ENCODE results near the gene LEPROT.
A peak's percentile ranks its signal among the peaks of the same experiment; 100 is the strongest.
"Not testable (repeated sequence)": the region's sequence is repeated elsewhere in the genome, so short reads cannot be mapped to it uniquely, and the experiment has no call there.

LEPROT gene

DNA sequence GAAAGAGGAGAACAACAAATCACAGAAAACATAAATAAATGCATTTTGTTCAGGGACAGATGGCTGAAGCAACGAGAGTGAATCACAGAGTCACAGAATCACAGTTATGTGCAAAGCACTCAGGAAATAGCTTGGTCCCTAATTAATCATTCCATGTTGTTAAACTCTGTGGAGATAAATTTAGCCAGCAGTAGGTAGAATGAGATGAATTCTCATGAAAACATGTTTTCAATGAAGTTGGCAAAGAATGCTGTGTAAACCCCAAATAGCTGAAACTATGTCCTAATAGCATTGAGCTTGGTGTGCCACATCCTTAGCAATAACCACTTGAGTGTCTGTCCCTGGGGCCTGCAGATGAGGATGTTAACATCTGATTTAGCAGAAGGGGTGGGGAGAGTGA lies 20.4 kb downstream of the LEPROT start:
- DNase-seq, result no peak

DNA sequence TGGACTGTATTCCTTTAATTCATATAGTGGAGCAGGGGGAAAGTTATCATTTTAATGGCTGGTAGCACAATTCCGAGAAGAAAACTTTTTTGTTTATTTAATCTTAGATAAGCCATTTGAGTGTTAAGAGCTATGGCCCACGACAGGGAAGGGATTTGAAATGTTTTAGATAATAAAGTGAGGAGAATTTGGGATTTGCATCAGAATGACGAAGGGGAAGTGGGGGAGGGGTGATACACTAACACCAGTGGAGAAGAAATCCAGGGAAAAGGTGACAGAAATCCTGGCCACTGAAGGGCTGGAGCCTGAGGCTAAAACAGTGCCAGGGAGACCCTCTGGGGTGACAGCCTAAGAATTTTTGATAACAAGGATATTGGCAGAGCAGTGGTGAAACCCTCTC lies 21.0 kb downstream of the LEPROT start:
- DNase-seq, result no peak

- DNase-seq, result no peak
Observed at GRCh38 chr1:65442442-65442841, 22.0 kb downstream of the LEPROT start.

DNA sequence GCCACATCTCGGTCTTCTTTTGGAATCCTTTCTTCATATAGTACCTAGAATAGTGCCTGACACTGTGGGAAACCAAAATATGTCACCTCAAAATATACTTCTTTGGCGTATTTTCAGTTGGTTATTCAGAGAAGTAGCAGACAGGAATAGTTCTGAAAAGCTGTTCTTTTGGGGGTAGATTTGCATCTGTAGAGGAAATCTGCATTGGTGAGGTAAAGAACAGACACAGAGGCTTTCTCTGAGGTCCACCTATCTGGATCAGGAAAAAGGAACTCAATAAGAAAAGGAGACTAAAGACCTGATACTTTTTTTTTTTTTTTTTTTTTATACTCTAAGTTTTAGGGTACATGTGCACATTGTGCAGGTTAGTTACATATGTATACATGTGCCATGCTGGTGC lies 23.2 kb downstream of the LEPROT start:
- no peak for DNase-seq

- no peak for DNase-seq
Observed at GRCh38 chr1:65444128-65444640, 23.7 kb downstream of the LEPROT start.

DNA sequence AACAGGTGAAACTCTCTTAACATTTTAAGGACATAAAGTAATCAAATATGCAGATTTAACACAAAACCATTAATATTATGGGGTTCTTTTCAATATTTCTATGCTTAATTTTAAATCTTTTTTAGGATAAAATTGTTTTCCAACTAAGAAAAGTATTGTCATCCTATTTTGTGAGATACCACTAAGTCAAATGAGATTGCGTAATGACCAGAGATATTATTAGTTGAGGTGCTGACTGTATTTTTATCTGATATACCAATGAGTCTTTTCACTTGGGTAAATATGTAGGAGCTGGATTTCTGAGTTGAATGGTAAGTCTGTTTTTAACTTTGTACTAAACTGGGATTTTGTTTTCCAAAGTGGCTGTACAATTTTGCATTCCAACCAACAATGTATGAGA lies 25.4 kb downstream of the LEPROT start:
- no peak for DNase-seq

DNA sequence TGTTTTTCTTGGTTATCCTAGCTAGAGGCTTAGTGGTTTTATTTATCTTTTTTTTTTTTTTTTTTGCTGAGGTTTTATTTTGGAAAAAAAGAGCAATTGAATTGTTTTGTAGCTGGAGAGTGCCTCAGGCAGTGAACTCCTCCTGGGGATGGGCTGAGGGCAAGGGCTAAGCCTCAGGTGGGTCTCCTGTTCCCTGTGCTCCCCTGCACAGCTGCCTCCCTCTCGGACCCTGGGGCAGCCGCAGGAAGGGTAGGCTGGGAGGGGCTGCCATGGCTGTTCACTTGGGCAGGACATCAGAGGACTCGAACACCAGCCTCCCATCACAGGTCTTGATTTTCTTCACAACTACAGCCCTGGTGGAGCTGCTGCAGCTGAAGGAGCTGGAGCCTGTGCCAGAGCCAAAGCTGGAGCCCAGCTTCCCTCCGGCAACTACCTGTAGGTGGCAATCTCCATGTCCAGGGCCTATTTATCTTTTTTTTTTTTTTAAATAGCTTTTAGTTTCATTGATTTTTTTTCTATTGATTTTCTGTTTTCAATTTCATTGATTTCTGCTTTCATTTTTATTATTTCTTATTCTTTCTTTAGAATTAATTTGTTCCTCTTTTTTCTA lies 28.9 kb downstream of the LEPROT start:
- no peak for DNase-seq

DNA sequence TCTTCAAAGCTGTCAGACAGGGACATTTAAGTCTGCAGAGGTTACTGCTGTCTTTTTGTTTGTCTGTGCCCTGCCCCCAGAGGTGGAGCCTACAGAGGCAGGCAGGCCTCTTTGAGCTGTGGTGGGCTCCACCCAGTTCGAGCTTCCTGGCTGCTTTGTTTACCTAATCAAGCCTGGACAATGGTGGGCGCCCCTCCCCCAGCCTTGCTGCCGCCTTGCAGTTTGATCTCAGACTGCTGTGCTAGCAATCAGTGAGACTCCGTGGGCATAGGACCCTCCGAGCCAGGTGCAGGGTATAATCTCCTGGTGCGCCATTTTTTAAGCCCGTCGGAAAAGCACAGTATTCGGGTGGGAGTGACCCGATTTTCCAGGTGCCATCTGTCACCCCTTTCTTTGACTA lies 35.2 kb downstream of the LEPROT start:
- DNase-seq, result not testable (repeated sequence)

DNA sequence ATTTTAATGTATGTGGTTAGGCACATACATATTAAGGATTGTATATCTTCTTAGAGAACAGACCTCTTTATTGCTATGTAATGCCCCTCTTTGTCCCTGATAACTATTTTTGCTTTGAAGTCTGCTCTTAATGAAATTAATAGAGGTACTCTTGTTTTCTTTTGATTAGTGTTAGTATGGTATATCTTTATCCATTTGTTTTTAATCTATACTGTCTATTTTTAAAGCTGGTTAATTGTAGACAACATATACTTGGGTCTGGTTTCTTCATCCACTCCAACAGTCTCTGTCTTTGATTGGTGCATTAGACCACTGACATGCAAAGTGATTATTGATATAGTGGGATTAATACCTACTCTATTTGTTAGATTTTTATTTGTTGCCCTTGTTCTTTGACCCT lies 36.0 kb downstream of the LEPROT start:
- DNase-seq, result no peak

DNA sequence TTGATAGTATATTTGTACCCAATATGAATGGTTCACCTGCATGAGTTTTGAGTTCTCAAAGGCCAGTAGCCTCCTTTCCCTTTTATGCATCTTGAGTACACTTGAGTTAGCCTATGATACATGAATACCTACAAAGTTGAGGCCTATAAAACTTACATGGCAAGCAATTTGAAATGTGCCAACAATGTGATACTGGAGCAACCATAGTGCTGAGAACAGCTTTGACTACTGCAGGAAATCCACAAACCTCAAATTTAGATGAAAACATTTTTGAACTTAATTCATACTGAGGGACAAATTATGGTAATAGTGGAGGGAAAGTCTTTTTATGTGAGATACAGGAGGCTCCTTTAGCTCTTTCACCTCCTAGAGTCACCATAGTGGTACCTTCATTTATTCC lies 37.4 kb downstream of the LEPROT start:
- no peak for DNase-seq

GRCh38 chr1:65458730-65459396 lies 38.4 kb downstream of the LEPROT start:
- no peak for DNase-seq

GRCh38 chr1:65459397-65459768 lies 38.9 kb downstream of the LEPROT start:
- peak; percentile 24 for DNase-seq

DNA sequence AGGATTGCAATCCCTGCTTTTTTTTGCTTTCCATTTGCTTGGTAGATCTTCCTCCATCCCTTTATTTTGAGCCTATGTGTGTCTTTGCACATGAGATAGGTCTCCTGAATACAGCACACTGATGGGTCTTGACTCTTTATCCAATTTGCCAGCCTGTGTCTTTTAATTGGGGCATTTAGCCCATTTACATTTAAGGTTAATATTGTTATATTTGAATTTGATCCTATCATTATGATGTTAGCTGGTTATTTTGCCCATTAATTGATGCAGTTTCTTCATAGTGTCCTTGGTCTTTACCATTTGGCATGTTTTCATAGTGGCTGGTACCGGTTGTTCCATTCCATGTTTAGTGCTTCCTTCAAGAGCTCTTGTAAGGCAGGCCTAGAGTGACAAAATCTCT lies 45.4 kb downstream of the LEPROT start:
- not testable (repeated sequence) for DNase-seq

GRCh38 chr1:65467536-65467935 lies 47.1 kb downstream of the LEPROT start:
- DNase-seq, result no peak

DNA sequence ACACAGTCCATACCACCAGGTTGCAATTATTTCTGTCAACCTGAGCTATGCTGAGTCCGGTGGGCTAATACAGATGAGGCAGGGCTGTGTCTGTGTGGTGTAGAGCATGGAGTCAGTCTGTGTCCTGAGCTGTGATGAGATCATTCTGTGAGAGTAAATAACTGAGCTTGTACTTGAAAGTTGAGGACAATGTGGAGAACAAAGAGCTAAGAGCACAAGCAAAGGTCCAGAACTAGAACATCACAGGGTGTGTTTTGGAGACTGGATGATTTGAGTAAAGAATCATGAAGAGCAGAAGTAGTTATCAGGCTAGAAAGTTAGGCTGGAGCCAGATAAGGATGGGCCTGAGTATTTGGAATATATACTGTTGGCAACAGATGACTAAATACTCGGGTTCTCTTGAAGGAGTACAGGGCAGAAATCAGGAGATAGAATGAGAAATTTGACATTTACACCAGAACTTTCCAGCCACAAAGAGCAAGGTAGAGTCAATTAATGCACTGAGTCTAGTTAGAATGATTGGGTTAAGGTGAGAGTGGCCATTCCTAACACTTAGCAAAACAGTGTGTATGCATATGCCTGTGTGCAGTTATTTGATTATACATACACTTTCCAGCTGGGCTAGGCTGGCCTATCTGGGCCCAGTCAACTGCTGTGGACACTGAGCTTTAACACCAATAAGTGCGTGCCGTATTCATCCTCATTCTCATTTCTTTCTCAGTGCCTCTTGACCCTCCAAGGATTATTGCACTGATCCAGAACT lies 48.8 kb downstream of the LEPROT start:
- DNase-seq, result no peak

DNA sequence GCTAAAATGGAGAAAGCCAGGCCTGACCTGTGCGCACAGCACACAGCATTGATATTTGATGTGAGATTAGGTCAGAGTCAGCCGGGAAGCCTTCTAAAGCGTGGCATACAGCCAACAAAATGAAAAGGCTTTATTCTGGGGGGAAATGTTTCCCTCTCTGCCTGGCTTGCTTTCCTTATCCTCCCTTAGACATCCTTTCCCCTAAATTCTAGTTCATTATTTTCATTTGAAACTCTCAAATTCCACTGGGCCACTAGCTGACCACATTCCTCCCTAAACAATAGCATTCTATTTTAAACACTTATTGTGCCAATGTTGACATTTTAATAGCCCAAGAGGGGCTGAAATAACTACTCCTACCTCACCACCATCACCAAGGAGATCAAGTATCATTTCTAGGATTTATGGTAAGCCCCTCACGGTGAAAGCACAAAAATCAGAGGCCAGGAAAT lies 49.4 kb downstream of the LEPROT start:
- DNase-seq, result no peak

DNA sequence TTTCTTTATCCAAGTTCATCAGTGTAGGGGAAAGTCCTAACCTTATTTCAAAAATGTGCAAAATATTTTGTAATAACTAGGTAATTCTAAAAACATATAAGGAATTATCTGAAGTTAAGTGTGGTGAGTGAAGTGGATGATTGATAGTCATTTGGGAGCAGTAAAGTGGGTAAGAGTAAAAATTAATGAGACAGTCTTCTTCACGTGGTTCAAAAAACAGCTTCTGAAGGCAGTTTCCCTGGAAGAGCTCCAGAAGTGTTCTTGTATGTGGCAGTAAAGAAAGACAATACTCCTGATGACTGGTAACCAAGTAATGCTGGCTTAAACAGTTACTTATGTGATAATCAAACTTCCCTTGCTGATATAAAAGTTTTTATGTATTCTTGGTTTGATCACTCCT lies 50.3 kb downstream of the LEPROT start:
- no peak for DNase-seq

DNA sequence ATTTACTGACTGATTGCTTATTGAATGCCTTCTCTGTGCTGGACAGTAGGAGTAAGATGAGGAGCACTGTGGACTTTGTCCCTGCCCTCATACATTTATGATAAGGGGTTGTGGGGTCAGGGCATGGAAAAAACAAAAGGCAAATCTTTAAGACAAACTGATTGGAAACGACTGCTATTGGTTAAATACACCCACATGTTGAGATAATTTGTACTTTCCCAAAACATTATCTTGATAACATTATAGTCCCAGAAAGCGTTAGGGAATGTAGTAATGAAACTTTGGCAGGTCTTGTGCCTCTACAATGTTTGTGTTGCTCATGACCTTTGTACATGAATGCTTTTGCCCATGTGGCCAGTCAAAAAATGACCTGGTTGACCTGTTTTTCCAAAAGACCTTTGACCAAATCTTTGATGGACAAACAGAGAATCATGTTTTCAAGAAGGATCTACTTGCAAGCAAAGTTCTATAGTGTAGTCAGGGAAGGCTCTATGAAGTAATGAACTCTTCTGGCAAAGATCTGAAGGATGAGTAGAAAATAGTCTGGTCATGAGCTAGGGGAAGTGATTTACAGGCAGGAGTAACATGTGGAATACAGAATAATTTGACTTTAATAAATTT lies 50.9 kb downstream of the LEPROT start:
- DNase-seq, result no peak

DNA sequence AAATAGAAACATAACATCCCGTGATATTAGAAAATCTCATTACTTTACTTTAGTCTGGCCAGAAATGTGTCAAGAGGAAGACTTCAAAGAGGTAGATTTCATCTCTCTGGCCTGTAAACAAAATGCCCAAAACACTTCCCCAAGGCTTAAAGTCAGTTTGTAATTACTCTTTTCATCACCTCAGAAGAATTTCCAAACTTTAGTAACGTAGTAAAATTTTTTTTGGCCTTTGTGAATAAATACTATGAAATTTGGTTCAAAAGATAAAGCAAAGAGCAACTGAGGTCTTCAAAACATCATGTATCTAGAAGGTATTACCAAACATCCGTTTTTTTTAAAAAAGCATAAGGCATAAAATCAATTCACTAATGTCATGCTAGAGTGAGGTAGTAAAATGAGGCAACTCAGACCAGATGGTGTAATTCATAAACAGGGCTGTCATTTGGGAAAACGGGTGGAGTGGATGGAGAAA lies 51.4 kb downstream of the LEPROT start:
- no peak for DNase-seq

- no peak for DNase-seq
Observed at GRCh38 chr1:65476327-65476726, 55.9 kb downstream of the LEPROT start.

DNA sequence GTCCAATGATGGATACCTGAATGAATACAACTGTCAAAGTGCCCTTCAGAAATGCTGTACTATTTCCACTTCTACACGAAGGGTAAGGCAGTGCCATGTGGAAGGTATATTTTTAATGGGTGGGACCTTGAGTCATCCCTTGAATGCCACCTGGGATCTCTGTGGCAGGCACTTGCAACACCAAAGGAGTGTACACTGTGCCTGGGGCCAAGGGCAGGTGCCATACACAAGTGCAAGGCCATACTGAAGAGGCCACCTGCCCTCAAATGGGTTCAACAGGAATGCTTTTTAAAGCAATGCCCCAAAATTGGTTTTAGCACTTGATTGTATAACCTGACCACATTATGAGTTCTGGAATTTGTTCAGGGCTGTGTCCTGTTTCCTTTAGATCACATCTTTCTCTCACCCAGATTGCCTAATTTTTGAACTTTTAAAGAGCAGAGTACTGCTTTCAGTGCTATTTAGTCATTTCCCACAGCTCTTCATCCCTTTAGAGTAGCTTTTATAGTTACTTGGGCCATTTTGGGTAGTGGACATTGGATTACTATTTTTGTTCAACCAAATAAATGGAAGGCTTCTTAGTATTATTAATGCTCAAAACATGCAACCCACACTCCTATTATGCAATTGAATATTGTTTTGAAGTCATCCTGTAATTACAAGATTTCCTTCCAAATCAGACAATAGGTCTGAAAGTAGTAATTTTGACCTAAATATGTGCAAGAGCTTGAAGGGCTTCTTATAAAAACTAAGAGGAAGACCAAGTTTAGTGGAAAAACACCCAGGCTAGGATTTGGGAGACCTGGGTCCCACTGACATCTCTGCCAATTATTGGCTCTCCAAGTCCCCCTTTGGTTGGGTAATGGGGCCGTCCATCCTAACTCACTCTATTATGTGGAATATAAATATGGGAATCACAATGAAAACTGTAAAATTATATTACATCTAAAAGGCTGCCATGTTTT lies 57.2 kb downstream of the LEPROT start:
- no peak for DNase-seq

GRCh38 chr1:65478379-65479026 lies 58.0 kb downstream of the LEPROT start:
- no peak for DNase-seq
